ENCODE measurements around the gene CRB3. TPM values are rescaled to one million over a fixed set of nuclear protein-coding genes. Genes with fewer than 3 reads are reported as not detected.

CRB3 gene
- total RNA-seq, 2 donors from 2014 or later: 1.4 to 1.5 TPM

GRCh38 chr19:6448045-6448444 is 16.0 kb upstream of the CRB3 start:
- no peak overlapping the region for H3K27ac Mint-ChIP-seq
- no peak overlapping the region for H3K4me3 Mint-ChIP-seq
- H3K4me1 Mint-ChIP-seq: no peaks in the 10 kb centered on the region
- DNase-seq (no peak), ATAC-seq (no peak)
- no peaks in the 10 kb centered on the region for H3K27me3 Mint-ChIP-seq
- H3K36me3 Mint-ChIP-seq (ENCODE audit: low read depth): no peaks in the 10 kb centered on the region
- H3K9me3 ChIP-seq (ENCODE audit: control insufficient read depth, low read length, poor library complexity, severe bottlenecking): no peaks in the 10 kb centered on the region

GRCh38 chr19:6450166-6450565 is 13.9 kb upstream of the CRB3 start:
- H3K4me3 Mint-ChIP-seq: no peak overlapping the region
- no peaks in the 10 kb centered on the region for H3K9me3 ChIP-seq (ENCODE audit: control insufficient read depth, low read length, poor library complexity, severe bottlenecking)
- H3K4me1 Mint-ChIP-seq: no peaks in the 10 kb centered on the region
- no peaks in the 10 kb centered on the region for H3K36me3 Mint-ChIP-seq (ENCODE audit: low read depth)
- ATAC-seq: no peak
- H3K27me3 Mint-ChIP-seq: no peaks in the 10 kb centered on the region
- H3K27ac Mint-ChIP-seq: no peak overlapping the region
- DNase-seq: no peak

- H3K36me3 Mint-ChIP-seq (ENCODE audit: low read depth): no peaks in the 10 kb centered on the region
- DNase-seq (no peak), ATAC-seq (no peak)
- H3K4me1 Mint-ChIP-seq: no peaks in the 10 kb centered on the region
- H3K9me3 ChIP-seq (ENCODE audit: control insufficient read depth, low read length, poor library complexity, severe bottlenecking): no peaks in the 10 kb centered on the region
- H3K27ac Mint-ChIP-seq: no peak overlapping the region
- no peaks in the 10 kb centered on the region for H3K27me3 Mint-ChIP-seq
- no peak overlapping the region for H3K4me3 Mint-ChIP-seq
Measured at GRCh38 chr19:6451583-6452222, 12.4 kb upstream of the CRB3 start.

- H3K9me3 ChIP-seq (ENCODE audit: control insufficient read depth, low read length, poor library complexity, severe bottlenecking): no peaks in the 10 kb centered on the region
- H3K27me3 Mint-ChIP-seq: no peaks in the 10 kb centered on the region
- H3K27ac Mint-ChIP-seq: no peak overlapping the region
- ATAC-seq (no peak), DNase-seq (no peak)
- H3K4me3 Mint-ChIP-seq: no peak overlapping the region
- no peaks in the 10 kb centered on the region for H3K4me1 Mint-ChIP-seq
- H3K36me3 Mint-ChIP-seq (ENCODE audit: low read depth): no peaks in the 10 kb centered on the region
Measured at GRCh38 chr19:6452223-6452614, 11.9 kb upstream of the CRB3 start.

GRCh38 chr19:6452899-6453298 is 11.2 kb upstream of the CRB3 start:
- no peaks in the 10 kb centered on the region for H3K36me3 Mint-ChIP-seq (ENCODE audit: low read depth)
- H3K27ac Mint-ChIP-seq: no peak overlapping the region
- ATAC-seq (no peak), DNase-seq (no peak)
- no peaks in the 10 kb centered on the region for H3K9me3 ChIP-seq (ENCODE audit: control insufficient read depth, low read length, poor library complexity, severe bottlenecking)
- H3K4me3 Mint-ChIP-seq: no peak overlapping the region
- no peaks in the 10 kb centered on the region for H3K27me3 Mint-ChIP-seq
- no peaks in the 10 kb centered on the region for H3K4me1 Mint-ChIP-seq

GRCh38 chr19:6453951-6454565 is 10.0 kb upstream of the CRB3 start:
- no peaks in the 10 kb centered on the region for H3K36me3 Mint-ChIP-seq (ENCODE audit: low read depth)
- no peak for DNase-seq
- peaks cover 6% of the 10 kb centered on the region for H3K4me1 Mint-ChIP-seq
- no peak overlapping the region for H3K27ac Mint-ChIP-seq
- no peaks in the 10 kb centered on the region for H3K27me3 Mint-ChIP-seq
- no peak for ATAC-seq
- H3K9me3 ChIP-seq (ENCODE audit: control insufficient read depth, low read length, poor library complexity, severe bottlenecking): no peaks in the 10 kb centered on the region
- H3K4me3 Mint-ChIP-seq: no peak overlapping the region

GRCh38 chr19:6455924-6456323 is 8.1 kb upstream of the CRB3 start:
- Mint-ChIP-seq H3K27ac (no peak overlapping the region), H3K4me3 (no peak overlapping the region), H3K4me1 (peaks cover 12% of the 10 kb centered on the region), H3K27me3 (no peaks in the 10 kb centered on the region), H3K36me3 (ENCODE audit: low read depth) (peaks cover 3% of the 10 kb centered on the region)
- DNase-seq: no peak
- no peaks in the 10 kb centered on the region for H3K9me3 ChIP-seq (ENCODE audit: control insufficient read depth, low read length, poor library complexity, severe bottlenecking)
- ATAC-seq: no peak

GRCh38 chr19:6457958-6458694 is 5.9 kb upstream of the CRB3 start:
- DNase-seq: no peak
- Mint-ChIP-seq H3K27ac (peak overlapping the region; percentile 95), H3K4me1 (peaks cover 12% of the 10 kb centered on the region), H3K27me3 (no peaks in the 10 kb centered on the region), H3K36me3 (ENCODE audit: low read depth) (peaks cover 3% of the 10 kb centered on the region), H3K4me3 (peak overlapping the region; percentile 100)
- ATAC-seq: no peak
- H3K9me3 ChIP-seq (ENCODE audit: control insufficient read depth, low read length, poor library complexity, severe bottlenecking): no peaks in the 10 kb centered on the region

GRCh38 chr19:6458695-6459261 is 5.3 kb upstream of the CRB3 start:
- Mint-ChIP-seq H3K4me1 (peaks cover 12% of the 10 kb centered on the region), H3K27ac (peak overlapping the region; percentile 95), H3K36me3 (ENCODE audit: low read depth) (peaks cover 3% of the 10 kb centered on the region), H3K4me3 (peak overlapping the region; percentile 100), H3K27me3 (no peaks in the 10 kb centered on the region)
- no peaks in the 10 kb centered on the region for H3K9me3 ChIP-seq (ENCODE audit: control insufficient read depth, low read length, poor library complexity, severe bottlenecking)
- DNase-seq: no peak
- no peak for ATAC-seq

GRCh38 chr19:6459262-6460098 is 4.6 kb upstream of the CRB3 start, which contains the start of gene SLC25A23:
TSS of gene SLC25A23 (minus strand) at chr19:6459792. CDS start at chr19:6459628, 164 bp downstream.
- peak; percentile 13 for ATAC-seq
- H3K27ac Mint-ChIP-seq: peak within 1 kb of the TSS; percentile 95
- peak within 1 kb of the TSS; percentile 100 for H3K4me3 Mint-ChIP-seq
- DNase-seq: peak; percentile 40 to 55 (median 48)
- no peaks in the 10 kb centered on the region for H3K9me3 ChIP-seq (ENCODE audit: control insufficient read depth, low read length, poor library complexity, severe bottlenecking)
- H3K27me3 Mint-ChIP-seq: no peaks in the 10 kb centered on the region
- H3K4me1 Mint-ChIP-seq: peaks cover 12% of the 10 kb centered on the region
- H3K36me3 Mint-ChIP-seq (ENCODE audit: low read depth): peaks cover 3% of the 10 kb centered on the region

- DNase-seq: peak; percentile 89 to 94 (median 93)
- H3K27me3 Mint-ChIP-seq: no peaks in the 10 kb centered on the region
- H3K36me3 Mint-ChIP-seq (ENCODE audit: low read depth): peaks cover 3% of the 10 kb centered on the region
- peak overlapping the region; percentile 95 for H3K27ac Mint-ChIP-seq
- peak overlapping the region; percentile 100 for H3K4me3 Mint-ChIP-seq
- peaks cover 16% of the 10 kb centered on the region for H3K4me1 Mint-ChIP-seq
- ATAC-seq: peak; percentile 87
- no peaks in the 10 kb centered on the region for H3K9me3 ChIP-seq (ENCODE audit: control insufficient read depth, low read length, poor library complexity, severe bottlenecking)
Measured at GRCh38 chr19:6460099-6460884, 3.8 kb upstream of the CRB3 start.

- H3K9me3 ChIP-seq (ENCODE audit: control insufficient read depth, low read length, poor library complexity, severe bottlenecking): no peaks in the 10 kb centered on the region
- no peak overlapping the region for H3K27ac Mint-ChIP-seq
- H3K4me3 Mint-ChIP-seq: peak overlapping the region; percentile 65
- peaks cover 5% of the 10 kb centered on the region for H3K36me3 Mint-ChIP-seq (ENCODE audit: low read depth)
- no peaks in the 10 kb centered on the region for H3K27me3 Mint-ChIP-seq
- DNase-seq (no peak), ATAC-seq (no peak)
- H3K4me1 Mint-ChIP-seq: peaks cover 19% of the 10 kb centered on the region
Measured at GRCh38 chr19:6465006-6465405, 935 bp downstream of the CRB3 start.

Measured in T-helper 17 cell (primary cell).